Esophagus muscularis mucosa (tissue), 3 donors: ENCODE results near the gene PMEL.

Source experiments
- CTCF ChIP-seq, 3 experiments: fragments of 200-600 bp in 2 of 3; fragments of 450-650 bp in 1 of 3; sonication (generic) in 2 of 3; IDR thresholded peaks; one replicate each; pipeline ENCODE4 v1.5.1; 2017 to 2019; ENCODE audit warnings: antibody characterized with exemption in 3 of 3, mild to moderate bottlenecking in 2 of 3, moderate library complexity in 1 of 3
- POLR2AphosphoS5 ChIP-seq, 2 donors: sonication (generic); formaldehyde crosslinking; IDR thresholded peaks; one replicate each; pipeline ENCODE4 v1.6.1; 2017; ENCODE audit warnings: antibody characterized with exemption in 2 of 2

- no peak for TF ChIP-seq POLR2AphosphoS5 (IDR thresholded peaks at IDR 0.05)
- TF ChIP-seq CTCF (IDR thresholded peaks at IDR 0.05): no peak
These were observed 42.0 kb upstream of the PMEL start for GRCh38 chr12:56007564-56008559.
